Muscle of arm (tissue), 14 donors: Measurements from ENCODE around the gene RAB9B. TPM values are rescaled to one million over a fixed set of nuclear protein-coding genes. Genes with fewer than 3 reads are reported as not detected.
A peak's percentile ranks its signal among the peaks of the same experiment; 100 is the strongest.
"Not testable (repeated sequence)": the region's sequence is repeated elsewhere in the genome, so short reads cannot be mapped to it uniquely, and the experiment has no call there.

Experiments
- DNase-seq: peaks from one replicate; pipeline ENCODE4 v3.0.0-alpha.2; 2013
- long read RNA-seq, 11 donors: transcript quantifications; one replicate each; lab custom pipeline, GENCODE V29; 2026
- polyA plus RNA-seq, 12 donors: library from polyadenylated mRNA; unstranded; fragments of 120-200 nt; gene quantifications; one replicate each; pipeline ENCODE4 v1.2.1, GENCODE V29; 2013; ENCODE audit not compliant: insufficient read length in 12 of 12

Gene RAB9B
- polyA plus RNA-seq, result 10 to 100 TPM in 11 of 12 donors, not detected in 1; 10.7 to 42.9 (median 33.3) TPM
- long read RNA-seq, donor 1, partial matches to known transcripts, result 0 of 1 reads
- long read RNA-seq, donor 1, other reads (novel, unspliced or antisense), result 0 of 1 reads
- long read RNA-seq, donor 2, transcript RAB9B-201 (3 exons, 3,748 nt), result major isoform, 23 of 23 reads
- long read RNA-seq, donor 2, partial matches to known transcripts, result 0 of 23 reads
- long read RNA-seq, donor 2, other reads (novel, unspliced or antisense), result 0 of 23 reads
- long read RNA-seq, donor 3, partial matches to known transcripts, result 0 of 4 reads
- long read RNA-seq, donor 3, other reads (novel, unspliced or antisense), result 0 of 4 reads
- long read RNA-seq, donor 4, transcript RAB9B-201 (3 exons, 3,748 nt), result major isoform, 7 of 7 reads
- long read RNA-seq, donor 4, partial matches to known transcripts, result 0 of 7 reads
- long read RNA-seq, donor 4, other reads (novel, unspliced or antisense), result 0 of 7 reads
- long read RNA-seq, donor 5, transcript RAB9B-201 (3 exons, 3,748 nt), result major isoform, 19 of 19 reads
- long read RNA-seq, donor 5, partial matches to known transcripts, result 0 of 19 reads
- long read RNA-seq, donor 5, other reads (novel, unspliced or antisense), result 0 of 19 reads
- long read RNA-seq, donor 6, partial matches to known transcripts, result 0 of 4 reads
- long read RNA-seq, donor 6, other reads (novel, unspliced or antisense), result 0 of 4 reads
- long read RNA-seq, donor 7, transcript RAB9B-201 (3 exons, 3,748 nt), result major isoform, 6 of 6 reads
- long read RNA-seq, donor 7, partial matches to known transcripts, result 0 of 6 reads
- long read RNA-seq, donor 7, other reads (novel, unspliced or antisense), result 0 of 6 reads
- long read RNA-seq, donor 8, transcript RAB9B-201 (3 exons, 3,748 nt), result major isoform, 24 of 24 reads
- long read RNA-seq, donor 8, partial matches to known transcripts, result 0 of 24 reads
- long read RNA-seq, donor 8, other reads (novel, unspliced or antisense), result 0 of 24 reads
- long read RNA-seq, donor 9, partial matches to known transcripts, result 0 of 2 reads
- long read RNA-seq, donor 9, other reads (novel, unspliced or antisense), result 0 of 2 reads
- long read RNA-seq, donor 10, transcript RAB9B-201 (3 exons, 3,748 nt), result major isoform, 29 of 29 reads
- long read RNA-seq, donor 10, partial matches to known transcripts, result 0 of 29 reads
- long read RNA-seq, donor 10, other reads (novel, unspliced or antisense), result 0 of 29 reads
- long read RNA-seq, donor 11, transcript RAB9B-201 (3 exons, 3,748 nt), result major isoform, 9 of 20 reads
- long read RNA-seq, donor 11, partial matches to known transcripts, result 0 of 20 reads
- long read RNA-seq, donor 11, other reads (novel, unspliced or antisense), result 11 of 20 reads

- DNase-seq, result no peak
Measured at GRCh38 chrX:103831803-103832544, at the start of gene RAB9B. RAB9B (minus strand) TSS chrX:103832257; CDS start chrX:103825784, 6,473 bp downstream.

DNA sequence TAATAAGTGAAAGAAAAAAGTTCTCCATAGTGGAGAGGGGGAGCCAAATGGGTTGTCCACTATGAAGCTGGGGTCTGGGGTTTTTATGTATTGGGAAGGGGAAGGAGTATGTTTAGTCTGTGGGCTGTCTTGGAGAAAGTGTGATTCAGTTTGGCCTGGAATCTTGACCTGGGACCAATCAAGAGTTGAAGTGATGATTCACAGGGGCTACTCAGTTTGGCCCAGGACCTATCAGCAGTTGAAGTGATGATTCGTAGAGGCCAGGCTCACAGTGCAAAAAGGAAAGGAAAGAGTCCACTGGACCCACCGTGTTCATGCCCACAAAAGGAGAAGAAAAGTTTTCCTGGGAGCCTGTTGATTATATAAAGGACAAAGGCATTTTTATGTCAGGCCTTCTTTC, 47.3 kb upstream of the RAB9B start:
- no peak for DNase-seq

- peak; percentile 2 for DNase-seq
Measured at GRCh38 chrX:103878466-103879122, 46.5 kb upstream of the RAB9B start.

DNA sequence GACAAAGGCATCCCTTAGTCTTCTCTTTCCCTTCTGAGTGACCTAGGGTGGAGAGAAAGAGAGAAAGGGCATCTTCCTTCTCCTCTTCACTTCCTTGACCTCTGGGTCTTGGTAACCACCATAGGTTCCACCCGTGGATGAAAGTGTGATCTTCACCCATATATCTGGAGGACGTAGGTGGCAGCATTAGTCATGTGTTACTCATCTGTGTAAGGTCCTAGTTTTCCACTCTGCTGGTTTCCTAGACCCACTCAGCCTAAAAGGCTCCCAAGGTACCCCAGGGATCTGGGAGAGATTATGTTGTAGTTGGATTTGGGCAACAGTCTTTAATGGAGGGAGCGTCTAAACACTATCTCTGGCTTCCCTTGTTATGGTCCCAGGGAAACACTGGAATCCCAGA, 45.5 kb upstream of the RAB9B start:
- DNase-seq, result no peak

DNA sequence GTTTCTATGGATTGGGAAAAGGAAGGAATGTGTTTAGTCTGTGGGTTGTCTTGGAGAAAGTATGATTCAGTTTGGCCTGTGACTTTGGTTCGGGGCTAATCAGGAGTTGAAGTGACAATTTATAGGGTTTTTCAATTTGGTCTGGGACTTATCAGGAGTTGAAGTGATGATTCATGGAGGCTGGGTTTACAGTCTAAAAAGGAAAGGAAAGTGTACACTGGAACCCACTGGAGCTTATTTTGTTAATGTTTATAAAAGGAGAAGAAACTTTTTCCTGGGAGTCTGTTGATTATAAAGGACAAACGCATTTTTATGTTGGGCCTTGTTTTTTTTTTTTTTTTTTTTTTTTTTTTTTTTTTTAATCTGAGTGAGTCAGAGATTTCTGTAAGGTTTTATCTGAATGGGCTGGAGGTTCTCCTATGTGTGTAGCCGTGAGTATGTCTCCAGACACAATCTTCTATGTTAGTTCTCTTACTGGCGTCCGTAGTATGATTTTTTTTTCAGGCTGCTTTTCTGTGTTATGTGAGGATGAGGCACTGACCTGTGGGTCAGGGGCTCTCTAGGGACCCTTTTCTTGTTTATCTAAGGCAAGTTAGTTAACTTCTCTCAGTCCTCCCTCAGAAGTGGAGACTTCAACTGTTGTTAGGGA, 33.0 kb upstream of the RAB9B start:
- no peak for DNase-seq

- no peak for DNase-seq
Measured at GRCh38 chrX:103864149-103864548, 32.1 kb upstream of the RAB9B start.

- DNase-seq, result no peak
Measured at GRCh38 chrX:103861200-103861599, 29.1 kb upstream of the RAB9B start.

GRCh38 chrX:103849558-103849957, 17.5 kb upstream of the RAB9B start:
- DNase-seq, result no peak

DNA sequence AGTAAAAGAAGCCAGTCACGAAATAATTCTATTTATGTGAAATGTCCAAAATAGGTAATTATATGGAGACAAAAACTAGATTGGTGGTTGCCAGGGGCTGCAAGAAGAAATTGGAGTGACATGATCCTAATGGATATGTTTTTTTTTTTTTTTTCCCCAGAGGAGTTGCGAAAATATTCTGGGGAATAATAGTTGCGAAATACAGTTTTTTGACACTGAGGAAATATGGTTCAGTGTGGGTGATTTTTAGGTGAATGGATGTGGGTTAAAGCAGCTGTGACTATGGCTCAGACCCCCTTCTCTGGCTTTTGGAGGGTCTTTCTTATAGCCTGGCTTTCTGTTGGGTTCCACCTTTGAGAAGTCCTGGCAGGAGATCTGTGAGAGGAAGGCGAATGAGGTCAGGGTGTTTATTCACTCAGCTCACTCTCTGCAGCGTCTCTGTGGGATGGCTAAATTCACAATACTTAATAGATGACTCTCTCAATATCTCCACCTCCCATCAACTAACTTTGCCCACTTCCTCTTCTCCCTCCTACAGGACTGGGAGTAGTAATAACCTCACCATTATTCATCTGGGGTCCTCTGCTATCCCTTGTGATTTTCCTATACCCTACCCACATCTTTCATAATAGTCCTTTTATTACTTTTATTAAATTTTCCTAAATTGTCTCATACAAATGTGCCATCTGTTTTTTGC, 15.3 kb upstream of the RAB9B start:
- no peak for DNase-seq

- DNase-seq, result no peak
Measured at GRCh38 chrX:103846386-103846785, 14.3 kb upstream of the RAB9B start.

- peak; percentile 61 for DNase-seq
Measured at GRCh38 chrX:103845165-103845653, 13.2 kb upstream of the RAB9B start.

DNA sequence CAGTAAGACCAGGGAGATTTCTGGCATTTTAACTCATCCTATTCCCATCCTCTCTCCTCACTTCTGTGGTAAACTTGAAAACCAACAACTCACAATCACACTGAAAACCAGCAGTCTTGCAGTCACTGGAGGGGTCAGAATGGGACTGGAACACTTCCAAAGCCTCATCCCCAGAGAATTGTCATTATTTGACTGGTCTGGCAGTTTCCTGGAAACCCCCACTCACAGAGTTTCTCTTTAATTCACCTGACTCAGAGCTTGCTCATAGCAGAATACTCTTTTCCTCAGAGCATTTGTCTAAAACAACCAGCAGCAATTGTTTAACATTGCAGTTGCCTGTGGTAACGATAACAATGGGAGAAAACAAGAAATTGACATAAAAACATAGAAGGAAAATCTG, 7.3 kb upstream of the RAB9B start:
- DNase-seq, result no peak

DNA sequence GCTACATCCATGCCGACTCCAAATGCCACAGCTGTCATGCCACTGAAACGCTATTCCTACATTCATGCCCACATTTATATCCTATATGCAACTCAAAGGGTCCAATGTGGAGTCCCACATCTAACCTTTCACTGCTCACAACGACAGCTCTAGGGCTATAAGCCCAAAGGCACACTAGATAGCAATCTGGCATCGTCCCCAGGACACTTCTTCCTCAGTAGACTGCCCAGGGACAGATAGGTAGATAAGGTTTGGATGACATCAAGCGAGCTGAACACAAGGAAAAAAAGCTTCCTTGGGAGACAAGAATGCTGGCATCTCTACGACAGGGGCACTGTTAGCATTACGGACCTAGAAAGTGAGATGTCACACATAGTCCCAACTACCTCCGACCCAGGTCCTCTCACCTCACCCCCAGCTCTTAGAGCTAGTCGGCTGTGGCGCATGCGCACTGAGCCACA, 685 bp downstream of the RAB9B start:
- peak; percentile 49 for DNase-seq

DNA sequence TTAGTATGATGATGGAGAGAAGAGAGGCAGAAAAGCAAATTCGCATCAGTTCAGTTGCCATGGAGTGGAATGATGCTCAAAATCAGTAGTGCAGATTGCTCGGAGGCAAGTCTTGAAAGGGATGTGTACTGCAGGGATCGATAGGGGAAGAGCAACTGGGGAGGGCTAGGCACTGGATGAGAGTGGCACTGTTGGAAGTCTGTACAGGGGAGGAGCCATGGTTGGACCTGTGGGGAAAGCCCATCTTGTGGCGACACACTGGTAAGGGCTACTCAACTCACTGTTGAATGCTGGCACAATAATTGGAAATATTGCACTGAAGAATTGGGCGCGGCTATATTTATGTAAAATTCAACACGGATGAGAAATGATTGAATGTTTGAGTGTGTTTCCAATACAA, 1.2 kb downstream of the RAB9B start:
- DNase-seq, result no peak

DNA sequence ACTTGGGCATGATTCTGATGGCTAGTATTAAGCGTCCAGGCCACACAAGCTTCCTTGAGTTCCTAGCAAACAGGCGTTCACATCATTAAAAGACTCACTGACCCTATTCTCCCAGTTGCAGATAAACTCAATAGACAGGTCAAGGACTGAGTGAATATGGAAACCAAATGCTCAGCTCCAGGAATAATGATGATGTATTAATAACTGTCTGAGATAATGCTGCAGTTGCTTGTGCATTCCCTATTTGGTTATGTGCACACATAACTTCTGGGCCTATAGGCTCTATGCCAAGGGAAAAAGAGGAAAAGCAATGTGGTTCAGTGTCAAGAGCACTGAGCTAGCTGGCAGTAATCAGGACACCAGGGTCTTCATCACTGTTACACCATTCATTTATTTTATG, 3.5 kb downstream of the RAB9B start:
- no peak for DNase-seq

DNA sequence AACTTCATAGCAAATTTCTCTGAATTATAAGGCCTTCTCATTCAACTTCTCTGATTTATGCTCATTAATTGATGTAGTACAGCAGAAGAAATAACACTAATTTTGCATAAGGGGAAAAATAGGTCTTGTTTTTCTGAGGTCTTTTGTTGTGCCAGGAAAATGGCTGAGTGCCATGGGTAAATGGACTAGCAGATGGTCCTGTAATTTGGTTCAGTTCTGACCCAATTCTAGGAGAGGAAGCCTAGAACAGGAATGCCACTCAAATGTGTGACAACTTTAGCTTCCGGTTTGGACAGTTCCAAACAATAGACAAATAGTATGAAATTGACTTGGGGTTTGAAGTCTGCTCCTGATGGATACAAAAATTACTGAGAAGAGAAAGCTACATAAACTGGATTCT, 6.2 kb downstream of the RAB9B start:
- no peak for DNase-seq

DNA sequence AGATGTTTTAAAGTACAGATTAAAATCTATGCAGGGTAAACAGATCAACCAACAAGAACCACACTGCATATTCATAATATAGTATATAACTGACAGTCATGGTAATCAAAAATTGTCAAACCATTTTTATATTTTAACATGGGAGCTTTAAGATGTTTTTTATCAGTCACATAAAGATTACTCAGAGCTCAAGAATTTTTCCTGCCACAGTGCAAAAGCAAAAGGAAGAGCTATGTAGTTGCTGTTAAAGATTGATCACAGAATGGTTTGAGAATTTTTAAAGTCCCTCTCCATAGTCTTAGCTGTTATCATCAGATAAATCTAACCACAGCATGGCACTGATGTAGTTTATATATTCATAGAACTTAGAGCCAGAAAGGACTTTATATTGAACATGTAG, 8.5 kb downstream of the RAB9B start:
- no peak for DNase-seq

- not testable (repeated sequence) for DNase-seq
Measured at GRCh38 chrX:103820802-103821201, 11.3 kb downstream of the RAB9B start.
